GM20431 (cell line): ENCODE data around the gene PLET1.

Experiments used
- in situ Hi-C: fragments of 300-500 bp; cut with MseI, MboI; formaldehyde crosslinking; loops from one replicate; pipeline ENCODE4 v1.15.0; 2020; ENCODE audit warnings: low sequenced_read_pairs; ENCODE audit not compliant: unreplicated experiment

PLET1 gene

GRCh38 chr11:112249871-112250610 lies 10.6 kb downstream of the PLET1 start:
- in situ Hi-C loops, result no loop called here

- in situ Hi-C loops, result no loop called here
Observed at GRCh38 chr11:112248201-112248600, 12.5 kb downstream of the PLET1 start.

- in situ Hi-C loops, result no loop called here
Observed at GRCh38 chr11:112247201-112247600, 13.5 kb downstream of the PLET1 start.

GRCh38 chr11:112241486-112241885 lies 19.2 kb downstream of the PLET1 start:
- in situ Hi-C loops, result no loop called here

- in situ Hi-C loops, result no loop called here
Observed at GRCh38 chr11:112238041-112238440, 22.6 kb downstream of the PLET1 start.

- in situ Hi-C loops, result no loop called here
Observed at GRCh38 chr11:112237451-112237850, 23.2 kb downstream of the PLET1 start.

GRCh38 chr11:112235750-112236390 lies 24.8 kb downstream of the PLET1 start:
- in situ Hi-C loops, result no loop called here

GRCh38 chr11:112231952-112232351 lies 28.7 kb downstream of the PLET1 start:
- in situ Hi-C loops, result no loop called here

- in situ Hi-C loops, result loop anchor here (10.0 kb wide), 1 partner anchor 55 kb away; no protein-coding TSS in a partner anchor
Observed at GRCh38 chr11:112229746-112230433, 30.8 kb downstream of the PLET1 start.

- in situ Hi-C loops, result loop anchor here (10.0 kb wide), 1 partner anchor 56 kb away; no protein-coding TSS in a partner anchor
Observed at GRCh38 chr11:112229159-112229558, 31.5 kb downstream of the PLET1 start.

- in situ Hi-C loops, result loop anchor here (10.0 kb wide), 1 partner anchor 56 kb away; no protein-coding TSS in a partner anchor
Observed at GRCh38 chr11:112228706-112229105, 32.0 kb downstream of the PLET1 start.

GRCh38 chr11:112227471-112227870 lies 33.2 kb downstream of the PLET1 start:
- in situ Hi-C loops, result loop anchor here (10.0 kb wide), 1 partner anchor 57 kb away; no protein-coding TSS in a partner anchor

- in situ Hi-C loops, result loop anchor here (10.0 kb wide), 1 partner anchor 58 kb away; no protein-coding TSS in a partner anchor
Observed at GRCh38 chr11:112226831-112227401, 33.7 kb downstream of the PLET1 start.

- in situ Hi-C loops, result loop anchor here (10.0 kb wide), 1 partner anchor 59 kb away; no protein-coding TSS in a partner anchor
Observed at GRCh38 chr11:112226062-112226830, 34.4 kb downstream of the PLET1 start, which contains the start of gene PTS. TSS of gene PTS (plus strand) at chr11:112226428. CDS start at chr11:112226444, 16 bp downstream.

- in situ Hi-C loops, result loop anchor here (10.0 kb wide), 1 partner anchor 59 kb away; no protein-coding TSS in a partner anchor
Observed at GRCh38 chr11:112225753-112226061, 35.0 kb downstream of the PLET1 start.

GRCh38 chr11:112223754-112224532 lies 36.7 kb downstream of the PLET1 start:
- in situ Hi-C loops, result loop anchor here (10.0 kb wide), 1 partner anchor 61 kb away; no protein-coding TSS in a partner anchor

- in situ Hi-C loops, result loop anchor here (10.0 kb wide), 1 partner anchor 62 kb away; no protein-coding TSS in a partner anchor
Observed at GRCh38 chr11:112223121-112223520, 37.5 kb downstream of the PLET1 start.

GRCh38 chr11:112222303-112222702 lies 38.4 kb downstream of the PLET1 start:
- in situ Hi-C loops, result loop anchor here (10.0 kb wide), 1 partner anchor 62 kb away; no protein-coding TSS in a partner anchor
